NCI-H2107 (cell line): ENCODE results near the gene USP34.
"Not testable (repeated sequence)": the region's sequence is repeated elsewhere in the genome, so short reads cannot be mapped to it uniquely, and the experiment has no call there.

Experiments
- DNase-seq: peaks from one replicate; lab custom pipeline; 2025; lab: John Stamatoyannopoulos, UW

The USP34 gene

DNA sequence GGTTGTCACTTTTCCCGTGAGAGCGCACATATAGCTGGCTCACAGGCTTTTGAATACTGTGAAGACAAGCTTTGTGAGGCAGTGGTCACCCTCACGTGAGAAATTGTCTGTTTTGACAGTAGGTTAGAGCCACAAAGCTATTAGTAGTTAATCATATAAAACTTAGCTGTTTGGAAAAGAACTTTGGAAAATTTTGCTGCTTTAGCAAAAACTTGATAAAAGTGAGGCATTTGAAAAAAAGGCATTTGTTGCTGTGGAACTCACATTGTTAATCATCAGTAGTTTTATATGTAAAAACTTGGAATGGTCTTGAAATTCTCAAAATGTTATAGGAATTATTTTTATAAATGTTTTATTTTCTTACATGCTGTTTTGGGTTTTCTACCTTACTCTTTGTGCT is 286.6 kb downstream of the USP34 start:
- no peak for DNase-seq

DNA sequence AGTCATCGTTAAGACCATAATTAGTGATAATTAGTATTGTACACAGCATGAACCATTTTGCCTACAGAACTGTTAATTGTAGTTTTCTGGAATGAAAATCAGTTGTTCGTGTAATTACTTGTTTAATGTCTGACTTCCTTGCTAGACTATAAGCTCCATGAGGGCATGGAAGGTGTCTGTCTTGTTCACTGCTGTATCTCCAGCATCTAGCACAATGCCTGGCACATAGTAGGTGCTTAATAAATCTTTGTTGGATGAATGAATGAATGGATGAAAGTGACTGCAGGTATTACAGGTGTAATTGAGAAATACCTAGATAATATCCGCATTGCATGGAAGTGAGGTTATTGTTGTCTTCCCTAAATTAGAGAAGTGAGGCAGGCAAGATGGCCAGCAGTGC is 287.1 kb downstream of the USP34 start:
- no peak for DNase-seq

DNA sequence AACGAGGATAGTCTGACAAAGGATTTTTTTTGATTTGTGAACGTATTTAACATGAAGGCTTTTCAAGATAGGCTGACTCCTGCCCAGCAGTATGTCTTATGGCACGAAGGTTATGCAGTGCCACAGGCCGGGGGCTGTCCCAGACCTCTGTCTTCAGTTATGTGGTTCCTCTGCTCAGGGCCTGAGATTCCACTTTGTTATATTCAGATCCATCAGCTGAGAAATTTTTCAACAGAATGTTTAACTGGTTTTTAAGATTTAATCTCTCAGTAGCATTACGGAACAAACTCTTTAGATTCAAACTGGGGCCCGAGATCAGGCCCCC is 288.9 kb downstream of the USP34 start:
- DNase-seq = no peak

DNA sequence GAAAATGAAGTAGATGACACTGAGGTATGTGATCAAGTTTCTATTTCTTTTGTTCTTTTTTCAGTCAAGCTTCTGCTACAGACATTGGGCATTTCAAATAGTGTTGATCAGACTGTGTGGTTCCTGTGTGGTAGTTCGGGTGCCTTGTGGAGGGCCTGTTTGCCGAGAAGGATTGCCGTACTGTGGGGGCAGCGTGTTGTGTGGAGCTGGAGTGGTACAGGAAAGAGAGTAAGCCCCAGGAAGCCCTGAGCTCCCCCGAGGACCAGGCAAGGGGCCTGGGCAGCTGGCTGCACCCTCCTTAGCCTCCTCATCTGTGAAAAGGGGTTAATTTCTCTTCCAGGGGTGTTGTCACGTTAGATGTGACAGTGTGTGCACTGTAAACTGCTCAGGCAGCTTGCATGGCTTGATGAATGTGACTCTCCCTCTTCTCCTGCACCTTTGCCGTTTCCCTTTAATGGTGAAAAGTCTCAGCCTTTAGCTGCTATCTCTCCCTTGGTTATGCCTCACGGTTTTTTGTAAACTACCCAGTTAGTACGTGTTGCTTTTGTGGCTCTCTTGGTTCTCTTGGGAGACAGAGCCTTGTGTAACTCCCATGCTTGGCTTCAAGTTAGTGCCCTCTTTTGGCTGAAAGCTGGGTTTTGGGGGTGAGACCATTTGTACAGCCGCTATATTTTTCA is 289.4 kb downstream of the USP34 start:
- no peak for DNase-seq

DNA sequence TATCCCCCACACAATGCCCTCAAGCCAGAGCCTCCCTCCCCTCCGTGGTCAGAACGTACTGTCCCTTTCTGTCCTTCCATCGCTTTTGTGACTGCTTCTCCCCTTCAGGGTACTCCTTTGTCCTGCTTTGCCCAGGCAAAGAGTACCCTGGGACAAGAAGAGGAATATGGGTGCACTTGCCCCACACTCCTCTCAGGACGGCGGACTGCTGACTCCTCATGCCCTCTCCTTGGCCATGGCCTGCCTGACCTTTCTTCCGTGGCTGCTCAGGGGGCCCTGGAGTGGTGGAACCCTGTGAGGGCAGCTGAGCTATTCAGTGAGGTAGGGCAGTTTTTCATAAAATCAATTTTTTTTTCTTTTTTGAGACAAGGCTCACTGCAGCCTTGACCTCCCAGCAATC is 290.2 kb downstream of the USP34 start:
- no peak for DNase-seq

DNA sequence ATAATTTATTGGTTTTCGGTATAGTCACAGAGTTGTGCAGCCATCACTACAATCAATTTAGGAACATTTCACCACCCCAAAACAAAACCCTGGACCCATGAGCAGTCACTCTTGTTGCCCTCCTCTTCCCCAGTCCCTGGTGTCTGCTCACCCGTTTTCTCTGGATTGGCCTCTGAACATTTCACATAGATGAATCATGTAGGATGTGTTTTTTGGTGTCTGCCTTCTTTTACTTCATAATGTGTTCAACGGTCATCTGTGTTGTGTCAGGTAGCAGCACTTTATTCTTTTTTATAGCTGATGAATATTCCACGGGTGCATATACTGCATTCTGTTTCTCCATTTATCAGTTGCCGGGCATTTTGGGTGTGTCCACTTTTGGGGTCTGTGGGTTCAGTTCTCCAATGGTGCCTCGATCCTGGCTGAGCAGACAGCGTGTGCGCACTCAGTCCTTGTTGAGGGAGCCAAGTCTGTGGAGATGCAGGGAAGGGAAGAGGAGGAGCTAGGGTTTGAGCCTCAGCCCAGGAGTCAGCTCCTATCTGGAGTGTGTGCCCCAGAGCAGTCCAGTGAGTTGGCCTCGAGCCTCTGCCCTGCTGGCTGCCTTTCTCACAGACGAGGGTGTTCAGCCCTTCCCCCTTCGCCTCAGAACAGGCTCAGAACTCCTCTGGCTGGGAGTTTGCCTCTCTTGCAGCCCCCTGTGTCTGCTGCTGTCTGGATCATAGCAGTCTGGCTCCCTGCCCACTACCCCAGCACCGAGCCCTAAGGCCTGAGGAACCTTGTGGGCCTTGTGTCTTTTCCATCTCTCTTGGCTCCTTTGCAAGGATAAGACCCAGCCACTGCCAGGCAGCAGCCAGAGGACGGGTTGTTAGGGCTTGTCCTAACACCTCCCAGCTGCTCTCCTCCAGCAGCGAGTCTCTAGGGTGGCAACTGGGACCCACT is 290.9 kb downstream of the USP34 start:
- no peak for DNase-seq

DNA sequence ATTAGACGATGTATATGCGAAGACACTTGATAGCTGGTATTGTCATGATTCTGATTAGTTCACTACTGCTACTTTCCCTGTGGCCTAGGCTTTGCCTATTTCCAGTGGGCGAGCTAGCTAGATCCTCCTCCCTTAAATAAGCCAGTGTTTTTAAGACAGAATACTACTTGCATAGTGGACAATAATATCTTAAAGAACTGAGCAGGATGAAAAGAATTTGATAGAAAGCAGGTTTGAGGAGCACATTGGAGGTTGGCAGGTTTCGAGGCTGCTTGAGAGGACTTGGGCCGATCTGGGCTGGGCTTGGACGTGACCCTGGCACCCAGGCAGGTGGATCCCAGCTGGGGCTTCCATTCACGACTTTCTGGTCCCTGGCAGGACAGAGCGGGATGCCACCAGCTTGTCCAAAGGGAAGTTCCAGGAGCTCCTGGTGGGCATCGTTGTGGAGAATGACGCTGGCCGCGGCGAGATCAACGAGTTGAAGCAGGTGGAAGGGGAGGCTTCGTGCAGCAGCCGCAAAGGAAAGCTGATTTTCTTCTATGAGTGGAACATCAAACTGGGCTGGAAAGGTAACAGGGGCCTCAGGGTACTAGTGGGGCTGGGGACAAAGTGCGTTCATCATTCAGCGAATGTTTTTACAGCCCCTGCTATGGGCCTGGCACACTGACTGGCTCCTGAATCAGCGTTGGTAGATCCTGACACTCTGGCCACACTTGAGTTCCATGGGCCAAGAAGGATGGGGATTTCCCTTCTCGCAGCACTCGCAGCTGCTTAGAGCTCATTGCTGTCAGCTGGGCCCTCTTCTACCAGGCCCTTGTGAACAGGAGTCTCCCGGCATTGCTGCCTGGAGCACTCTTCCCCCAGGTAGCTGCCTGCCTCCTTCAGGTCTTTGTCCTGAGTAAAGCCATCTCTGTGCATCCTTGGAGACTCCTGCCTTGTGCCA is 292.0 kb downstream of the USP34 start:
- no peak for DNase-seq

DNA sequence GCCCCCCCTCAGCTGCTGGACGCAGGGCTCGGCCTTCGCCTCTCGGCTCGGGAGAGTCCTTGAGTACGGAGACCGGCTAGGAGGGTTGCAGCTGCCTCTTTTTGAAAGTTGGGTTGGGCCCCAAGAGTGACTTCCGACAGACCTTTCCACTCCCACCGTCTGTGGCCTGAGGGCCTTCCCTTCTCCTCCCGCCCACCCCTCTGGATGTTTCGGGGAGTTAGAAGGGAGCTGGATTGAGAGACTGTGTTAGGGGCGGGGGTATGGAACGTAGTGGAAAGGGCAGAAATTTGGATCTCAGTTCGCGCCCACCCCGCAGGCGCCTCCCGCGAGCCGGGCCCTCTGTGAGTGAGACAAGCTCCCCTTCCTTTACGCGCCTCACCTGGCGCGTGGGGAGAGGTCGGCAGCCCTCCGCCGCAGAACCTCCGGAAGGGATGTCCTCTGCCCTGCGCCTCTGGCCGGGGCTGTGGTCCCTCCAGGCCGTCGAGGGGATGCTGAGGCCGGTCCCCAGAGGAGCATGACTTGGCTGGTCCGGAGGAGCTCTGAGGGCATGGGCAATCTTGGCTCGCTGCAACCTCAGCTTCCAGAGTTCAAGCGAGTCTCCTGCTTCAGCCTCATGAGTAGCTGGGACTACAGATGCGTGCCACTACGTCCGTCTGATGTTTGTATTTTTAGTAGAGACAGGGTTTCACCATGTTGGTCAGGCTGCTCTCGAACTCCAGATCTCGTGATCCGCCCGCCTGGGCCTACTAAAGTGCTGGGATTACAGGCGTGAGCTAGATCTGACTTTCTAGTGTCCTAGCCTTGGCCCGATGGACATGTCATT is 292.9 kb downstream of the USP34 start:
- no peak for DNase-seq

DNA sequence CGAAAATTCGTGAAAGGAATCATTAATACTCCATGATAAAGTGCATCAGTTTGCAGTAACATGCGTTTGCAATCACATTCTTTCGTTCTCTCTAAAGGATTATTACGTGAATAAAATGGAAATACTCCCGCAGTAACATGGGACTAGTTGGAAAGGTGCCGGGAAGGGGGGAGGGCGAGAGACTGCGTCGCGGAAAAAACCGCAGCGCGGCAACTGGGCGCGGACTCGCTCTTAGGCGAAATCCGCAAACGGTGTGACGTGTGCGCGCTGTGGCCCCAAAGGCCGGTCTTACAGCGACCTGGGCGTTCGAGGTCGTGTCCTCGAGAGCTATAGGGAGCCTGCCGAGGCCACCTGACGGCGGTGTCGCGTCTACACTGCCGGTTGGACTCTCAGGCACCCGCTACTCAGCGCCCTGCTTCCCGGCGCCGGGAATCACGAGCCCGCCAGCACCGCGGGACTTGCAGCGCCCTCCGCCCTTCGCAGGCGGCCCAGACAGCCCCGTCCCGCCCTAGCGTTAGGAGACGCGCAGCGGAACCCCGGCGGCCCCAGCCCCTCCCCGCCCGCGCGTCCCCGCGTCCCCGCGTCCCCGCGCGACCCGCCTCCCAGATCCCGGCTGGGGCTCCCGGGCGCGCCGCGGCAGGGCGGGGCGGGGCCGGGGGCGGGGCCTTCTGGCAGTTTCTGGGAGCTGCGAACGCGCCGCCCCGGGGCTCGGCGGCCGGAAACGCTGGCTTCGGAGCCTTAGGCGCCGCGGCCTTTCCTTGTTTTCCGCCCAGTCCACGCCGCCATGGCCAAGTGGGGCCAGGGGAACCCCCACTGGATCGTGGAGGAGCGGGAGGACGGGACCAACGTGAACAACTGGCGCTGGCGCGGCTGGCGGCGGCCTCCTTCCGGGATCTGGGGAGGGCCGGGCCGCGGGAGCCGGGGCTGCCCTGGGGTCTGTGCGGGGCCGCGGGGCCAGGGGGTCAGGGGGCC is 293.8 kb downstream of the USP34 start:
- peak; percentile 88 for DNase-seq

DNA sequence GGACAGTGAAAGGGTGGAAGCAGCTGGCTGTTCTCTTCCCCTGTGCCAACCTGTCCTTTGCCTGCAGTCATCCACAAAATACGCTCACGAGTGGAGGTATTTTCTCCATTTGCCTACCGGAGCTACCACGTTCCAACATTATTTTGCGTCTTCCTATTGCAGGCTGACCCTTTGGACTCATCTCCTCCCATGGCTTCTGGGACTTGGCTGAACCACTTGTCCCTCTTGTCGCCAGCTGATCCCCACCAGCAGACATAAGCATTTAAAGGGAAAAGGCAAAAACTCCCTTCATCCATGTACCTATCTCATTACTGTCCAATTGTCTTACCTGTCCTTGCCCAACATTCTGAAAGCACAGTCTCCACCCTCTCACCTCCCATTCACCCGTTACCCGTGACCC is 295.9 kb downstream of the USP34 start:
- no peak for DNase-seq

DNA sequence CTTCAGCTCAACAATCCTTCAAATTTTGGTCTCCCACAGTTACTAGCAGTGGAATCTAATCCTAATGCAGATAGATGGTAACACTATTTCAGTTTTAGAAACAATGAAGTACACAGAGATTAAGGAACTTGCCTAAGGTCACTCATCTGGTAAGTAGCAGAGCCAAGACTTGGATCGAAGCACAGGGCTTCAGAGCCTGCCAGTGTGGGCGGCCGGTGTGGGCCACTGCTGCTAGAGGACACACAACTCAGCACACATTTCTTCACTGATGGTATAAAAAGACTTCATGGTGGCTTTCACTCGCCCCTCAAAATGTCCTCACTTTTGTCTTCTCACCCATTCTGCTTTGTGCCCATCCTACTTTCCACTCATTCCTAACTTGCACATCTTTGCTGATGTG is 297.8 kb downstream of the USP34 start:
- DNase-seq = no peak

DNA sequence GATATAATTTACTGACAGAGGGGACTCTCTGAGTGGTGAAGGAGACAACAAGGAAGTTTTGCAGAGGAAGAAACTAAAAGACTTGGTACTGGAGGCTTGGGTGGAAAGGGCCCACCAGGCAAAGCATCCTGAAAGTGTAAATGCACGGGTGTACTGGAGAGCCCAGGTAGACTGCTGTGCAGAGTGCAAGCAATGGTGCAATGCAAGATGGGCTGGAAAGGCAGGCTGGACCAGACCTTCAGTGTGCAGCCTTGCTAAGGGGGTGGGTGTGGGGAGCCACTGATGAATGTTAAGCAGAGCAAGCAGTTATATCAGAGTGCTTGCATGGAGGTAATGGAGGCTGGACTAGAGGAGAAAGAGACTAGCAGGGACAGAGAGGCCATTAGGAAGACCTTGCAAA is 298.2 kb downstream of the USP34 start:
- DNase-seq = no peak

DNA sequence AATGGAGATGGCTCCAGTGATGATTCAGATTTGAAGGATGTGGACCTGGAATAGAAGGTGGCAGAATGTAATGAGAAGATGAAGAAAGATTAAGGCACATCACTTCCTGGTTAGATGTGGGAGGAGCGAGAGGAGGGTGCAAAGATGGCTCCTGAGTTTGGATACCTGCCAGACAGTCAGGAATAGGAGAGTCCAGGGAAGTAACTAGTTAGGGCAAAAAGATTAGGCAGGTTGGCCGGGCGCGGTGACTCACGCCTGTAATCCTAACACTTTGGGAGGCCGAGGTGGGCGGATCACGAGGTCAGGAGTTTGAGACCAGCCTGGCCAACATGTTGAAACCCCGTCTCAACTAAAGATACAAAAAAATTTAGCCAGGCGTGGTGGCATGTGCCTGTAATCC is 303.3 kb downstream of the USP34 start:
- no peak for DNase-seq

DNA sequence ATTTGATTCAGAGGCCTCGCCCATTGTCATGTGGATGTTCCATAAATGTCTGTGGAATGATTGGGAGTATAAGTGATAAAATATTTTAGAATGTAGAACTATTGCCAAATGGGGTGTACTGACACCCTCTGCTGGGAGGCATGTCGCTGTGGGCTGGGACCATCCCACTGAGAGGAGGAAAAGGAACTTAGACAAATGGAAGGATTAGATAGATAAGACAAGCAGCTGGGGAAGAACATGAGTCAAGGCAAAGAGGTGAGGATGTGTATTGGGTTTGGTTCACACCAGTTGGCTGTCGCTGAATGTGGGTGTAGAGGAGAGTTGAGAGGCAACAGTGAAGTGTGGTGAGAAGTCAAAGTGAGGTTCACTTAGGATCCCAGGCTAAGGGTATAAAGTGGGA is 304.9 kb downstream of the USP34 start:
- DNase-seq = no peak

DNA sequence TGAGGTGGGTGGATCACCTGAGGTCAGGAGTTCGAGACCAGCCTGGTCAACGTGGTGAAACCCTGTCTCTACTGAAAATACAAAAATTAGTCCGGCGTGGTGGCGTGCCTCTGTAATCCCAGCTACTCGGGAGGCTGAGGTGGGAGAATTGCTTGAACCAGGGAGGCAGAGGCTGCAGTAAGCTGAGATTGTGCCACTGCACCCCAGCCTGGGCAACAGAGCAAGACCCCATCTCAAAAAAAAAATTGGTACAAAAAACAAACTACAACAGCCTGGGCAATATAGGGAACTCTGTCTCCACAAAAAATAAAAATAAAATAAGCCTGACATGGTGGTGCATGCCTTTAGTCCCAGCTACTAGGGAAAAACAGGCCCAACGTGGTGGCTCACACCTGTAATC is 305.8 kb downstream of the USP34 start:
- not testable (repeated sequence) for DNase-seq

DNA sequence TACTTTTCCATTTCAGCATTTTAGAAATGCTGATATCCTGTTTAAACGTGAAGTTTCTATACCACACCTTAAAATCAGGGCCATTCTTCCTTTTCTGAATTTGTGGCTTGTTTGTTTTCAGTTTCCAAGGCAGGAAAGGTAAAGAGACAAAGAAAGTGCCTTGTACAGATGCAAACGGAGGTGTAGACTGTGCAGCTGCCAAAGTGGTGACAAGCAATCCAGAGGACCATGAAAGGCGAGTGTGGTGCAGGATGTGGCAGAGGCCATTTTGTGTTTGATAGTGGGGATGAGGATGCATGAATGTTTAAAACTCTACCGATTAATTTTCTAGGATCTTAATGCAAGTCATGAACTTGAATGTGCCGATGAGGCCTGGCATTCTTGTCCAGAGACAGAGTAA is 308.2 kb downstream of the USP34 start:
- DNase-seq = no peak

DNA sequence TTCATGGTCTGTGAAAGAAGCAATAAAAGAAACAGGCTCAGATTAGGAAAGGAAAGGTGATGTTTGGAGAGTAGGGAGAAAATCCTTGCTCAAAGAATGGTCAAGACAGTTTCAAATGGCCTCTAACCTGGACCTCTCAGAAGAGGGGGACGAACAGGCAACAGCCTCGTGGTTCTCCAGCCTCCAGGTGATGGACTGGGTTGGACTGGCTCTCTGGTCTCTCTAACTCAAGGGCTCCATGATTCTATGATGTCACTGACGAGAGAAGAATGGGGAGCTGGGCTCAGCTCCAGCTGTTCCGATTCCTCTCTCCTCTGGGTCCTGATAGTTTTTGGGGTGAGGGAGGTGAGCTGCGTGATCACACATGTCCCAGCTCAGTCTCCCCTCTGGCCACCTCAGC is 309.0 kb downstream of the USP34 start, which contains the start of gene C2orf74:
Gene C2orf74, plus strand, starts transcription at position 301 of the 400 bp plus-strand sequence. CDS start 327 bp downstream, outside the sequence.
- DNase-seq = no peak

DNA sequence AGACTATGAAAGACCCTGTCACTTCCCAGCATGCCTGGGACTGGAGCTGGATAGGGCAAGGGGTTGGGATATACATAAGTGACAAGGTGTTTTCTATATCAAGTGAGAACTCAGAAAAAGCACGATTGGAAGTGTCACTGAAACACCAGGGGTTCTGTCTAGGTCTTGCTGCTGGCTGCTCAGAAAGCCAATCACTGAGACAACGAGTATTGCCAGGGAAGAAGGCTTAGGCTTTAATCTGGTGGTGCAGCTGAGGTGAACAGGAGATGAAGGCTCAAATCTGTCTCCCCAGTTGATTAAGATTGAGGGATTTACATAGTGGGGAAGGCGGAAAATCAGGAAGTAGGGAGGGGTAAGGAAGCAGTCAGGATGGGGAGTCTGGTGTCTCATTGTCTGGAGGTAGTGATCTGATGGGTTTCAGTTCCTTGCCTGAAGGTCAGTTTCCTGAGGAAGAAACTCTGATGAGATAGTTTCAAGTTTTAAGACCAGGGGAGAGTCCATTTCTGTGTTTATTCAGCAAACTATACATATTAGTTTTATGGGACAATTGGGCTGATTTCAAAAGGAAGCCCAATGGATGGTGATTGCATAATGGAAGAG is 312.4 kb downstream of the USP34 start:
- DNase-seq = no peak

DNA sequence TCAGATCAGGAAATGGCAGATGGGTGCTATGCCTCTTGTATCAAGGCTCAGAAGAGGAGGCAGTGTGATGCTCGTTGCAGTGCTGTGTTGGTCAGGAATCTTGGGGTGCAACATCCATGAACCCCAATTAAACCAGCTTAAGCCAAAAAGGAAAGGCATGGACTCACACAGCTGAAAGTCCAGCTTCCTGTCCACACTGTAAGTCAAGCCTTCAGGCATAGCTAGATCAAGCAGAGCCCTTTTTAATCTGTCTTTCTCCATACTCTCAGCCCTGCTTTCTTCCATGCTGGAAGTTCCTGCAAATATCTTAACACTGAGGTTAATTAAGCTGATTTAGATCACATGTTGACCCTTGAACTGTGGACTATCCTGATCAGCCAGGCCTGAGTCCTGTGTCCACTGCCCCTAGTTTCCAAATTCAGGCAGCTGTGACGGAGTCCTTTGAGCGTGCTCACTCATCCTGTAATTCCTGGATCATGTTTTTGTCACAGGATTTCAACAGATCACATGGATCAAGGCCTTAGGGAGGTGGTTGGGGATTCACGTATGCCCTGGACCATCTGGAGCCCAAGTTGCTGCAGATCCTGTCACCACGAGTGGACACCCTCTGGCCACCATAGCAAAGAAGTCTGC is 313.4 kb downstream of the USP34 start:
- DNase-seq = no peak
